Measurements from ENCODE around the gene LITAF. TPM values are rescaled to one million over a fixed set of nuclear protein-coding genes. Genes with fewer than 3 reads are reported as not detected.

Gene LITAF
- total RNA-seq, 1 donor from 2014 or later: 17.2 TPM

DNA sequence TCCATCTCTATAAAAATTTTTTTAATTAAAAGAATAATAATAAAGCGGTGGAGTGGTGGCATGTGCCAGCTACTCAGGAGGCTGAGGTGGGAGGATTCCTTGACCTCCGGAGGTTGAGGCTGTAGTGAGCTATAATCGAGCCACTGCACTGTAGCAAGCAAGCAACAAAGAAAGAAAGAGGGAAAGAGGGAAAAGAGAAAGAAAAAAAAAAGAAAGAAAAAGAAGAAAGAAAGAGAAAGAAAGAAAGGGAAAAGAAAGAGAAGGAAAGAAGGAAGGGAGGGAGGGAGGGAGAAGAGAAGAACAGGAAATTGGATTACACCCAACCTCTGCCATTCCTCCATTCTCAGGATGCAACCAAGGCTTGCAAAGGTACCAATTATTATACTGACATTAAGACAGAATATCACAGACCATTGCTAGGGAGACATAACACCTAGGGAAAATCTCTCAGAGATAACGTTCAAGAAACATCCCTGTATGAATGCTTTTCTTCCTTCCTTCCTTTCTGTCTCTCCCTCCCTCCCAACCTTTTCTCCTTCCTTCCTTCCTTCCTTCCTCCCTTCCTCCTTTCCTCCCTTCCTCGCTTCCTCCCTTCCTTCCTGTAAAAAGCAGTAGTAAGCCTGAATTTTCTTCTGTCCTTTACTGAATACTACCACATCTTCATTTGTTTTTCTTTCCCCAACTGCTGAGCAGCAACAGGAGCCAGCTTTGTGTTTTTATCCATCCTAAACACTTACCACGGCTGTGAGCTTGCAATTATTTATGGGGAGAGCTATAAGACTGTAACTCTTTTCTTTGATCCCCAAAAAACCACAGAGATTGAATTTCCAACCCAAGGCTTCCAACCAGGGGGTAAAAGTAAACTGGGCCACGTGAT is 1.8 kb upstream of the LITAF start:
- no peaks in the 10 kb centered on the region for H3K9me3 ChIP-seq (ENCODE audit: control insufficient read depth in 3 of 3, low read length in 3 of 3)

DNA sequence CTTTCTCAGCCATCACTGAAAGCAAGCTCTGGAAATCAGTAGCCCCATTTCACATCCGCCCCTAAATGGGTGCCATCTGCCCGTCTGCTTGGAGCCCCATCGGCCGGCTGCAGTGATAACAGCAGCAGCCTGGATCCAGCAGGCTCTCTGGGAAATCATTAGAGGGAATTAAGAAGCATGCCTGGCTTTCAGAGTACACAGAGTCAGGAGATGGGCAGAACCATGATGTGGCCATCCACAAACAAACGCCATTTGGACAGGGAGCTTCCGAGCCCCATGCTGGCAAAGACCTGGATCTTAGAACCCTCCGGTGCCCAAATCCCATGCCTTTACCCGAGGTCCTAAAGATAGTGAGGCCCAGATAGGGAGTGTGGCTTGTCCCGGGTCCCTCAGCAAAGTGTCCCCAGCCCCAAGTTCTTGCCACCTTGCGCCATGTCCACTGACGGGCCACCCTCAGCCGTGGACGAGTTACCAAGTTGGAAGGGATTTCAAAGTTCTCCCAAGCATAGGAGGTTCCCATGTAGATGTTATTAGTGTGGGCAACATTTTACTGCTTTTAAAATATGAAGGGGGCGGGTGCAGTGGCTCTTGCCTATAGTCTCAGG is 1.0 kb upstream of the LITAF start:
- H3K9me3 ChIP-seq (ENCODE audit: control insufficient read depth in 3 of 3, low read length in 3 of 3): no peaks in the 10 kb centered on the region
- H3K4me3 ChIP-seq (ENCODE audit: low read length in 3 of 3): peak overlapping the region; percentile 66 to 81 (median 76)
- no peaks in the 10 kb centered on the region for H3K27me3 ChIP-seq (ENCODE audit: control insufficient read depth in 3 of 3, insufficient read depth in 3 of 3, low read length in 3 of 3)
- peaks cover 17 to 37% (median 30%) of the 10 kb centered on the region in 3 donors for H3K4me1 ChIP-seq (ENCODE audit: control insufficient read depth in 3 of 3, insufficient read depth in 3 of 3, low read length in 3 of 3)
- peak overlapping the region in 2 of 3 donors; percentile 76 to 85 for H3K9ac ChIP-seq (ENCODE audit: low read depth in 1 of 3, low read length in 3 of 3)
- H3K27ac ChIP-seq (ENCODE audit: low read depth, low read length): peak overlapping the region; percentile 80
- H3K36me3 ChIP-seq (ENCODE audit: control insufficient read depth in 3 of 3, insufficient read depth in 3 of 3, low read length in 3 of 3): no peaks in the 10 kb centered on the region

More for the DNA sequence above, 1.8 kb upstream of the LITAF start:
- Histone ChIP-seq H3K27ac (ENCODE audit: low read depth, low read length) (no peak overlapping the region), H3K27me3 (ENCODE audit: control insufficient read depth in 3 of 3, insufficient read depth in 3 of 3, low read length in 3 of 3) (no peaks in the 10 kb centered on the region), H3K4me3 (ENCODE audit: low read length in 3 of 3) (no peak overlapping the region), H3K9ac (ENCODE audit: low read depth in 1 of 3, low read length in 3 of 3) (no peak overlapping the region), H3K36me3 (ENCODE audit: control insufficient read depth in 3 of 3, insufficient read depth in 3 of 3, low read length in 3 of 3) (no peaks in the 10 kb centered on the region), H3K4me1 (ENCODE audit: control insufficient read depth in 3 of 3, insufficient read depth in 3 of 3, low read length in 3 of 3) (peaks cover 15 to 31% (median 25%) of the 10 kb centered on the region in 3 donors)

DNA sequence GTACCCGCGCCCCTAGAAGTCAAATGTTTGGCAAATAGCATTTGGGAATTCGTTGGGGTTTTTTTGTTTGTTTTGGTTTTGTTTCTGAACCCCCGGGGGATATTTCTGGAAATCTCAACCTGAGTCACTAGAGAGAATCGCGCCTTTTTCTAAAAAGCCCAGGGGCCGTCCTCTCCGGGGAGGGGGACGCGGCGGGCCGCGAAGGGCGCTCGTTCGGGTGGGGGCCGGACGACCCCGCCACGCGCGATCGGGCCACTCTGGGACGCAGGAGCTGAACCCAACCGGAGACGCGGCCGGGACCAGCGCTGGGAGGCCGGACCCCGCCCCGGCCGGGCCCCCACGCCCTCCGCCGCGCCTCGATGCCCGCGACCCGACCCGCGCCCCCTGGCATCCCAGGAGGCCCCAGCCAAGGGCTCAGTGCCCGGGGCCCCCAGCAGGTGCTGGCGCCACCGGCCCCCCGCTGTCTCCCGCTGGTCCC is 302 bp downstream of the LITAF start:
- H3K27me3 ChIP-seq (ENCODE audit: control insufficient read depth in 3 of 3, insufficient read depth in 3 of 3, low read length in 3 of 3): no peaks in the 10 kb centered on the region
- peak overlapping the region; percentile 55 to 81 (median 66) for H3K4me3 ChIP-seq (ENCODE audit: low read length in 3 of 3)
- peaks cover 17 to 39% (median 34%) of the 10 kb centered on the region in 3 donors for H3K4me1 ChIP-seq (ENCODE audit: control insufficient read depth in 3 of 3, insufficient read depth in 3 of 3, low read length in 3 of 3)
- peak overlapping the region; percentile 77 for H3K27ac ChIP-seq (ENCODE audit: low read depth, low read length)
- H3K9ac ChIP-seq (ENCODE audit: low read depth in 1 of 3, low read length in 3 of 3): peak overlapping the region; percentile 69 to 91 (median 85)
- H3K9me3 ChIP-seq (ENCODE audit: control insufficient read depth in 3 of 3, low read length in 3 of 3): no peaks in the 10 kb centered on the region
- H3K36me3 ChIP-seq (ENCODE audit: control insufficient read depth in 3 of 3, insufficient read depth in 3 of 3, low read length in 3 of 3): no peaks in the 10 kb centered on the region

DNA sequence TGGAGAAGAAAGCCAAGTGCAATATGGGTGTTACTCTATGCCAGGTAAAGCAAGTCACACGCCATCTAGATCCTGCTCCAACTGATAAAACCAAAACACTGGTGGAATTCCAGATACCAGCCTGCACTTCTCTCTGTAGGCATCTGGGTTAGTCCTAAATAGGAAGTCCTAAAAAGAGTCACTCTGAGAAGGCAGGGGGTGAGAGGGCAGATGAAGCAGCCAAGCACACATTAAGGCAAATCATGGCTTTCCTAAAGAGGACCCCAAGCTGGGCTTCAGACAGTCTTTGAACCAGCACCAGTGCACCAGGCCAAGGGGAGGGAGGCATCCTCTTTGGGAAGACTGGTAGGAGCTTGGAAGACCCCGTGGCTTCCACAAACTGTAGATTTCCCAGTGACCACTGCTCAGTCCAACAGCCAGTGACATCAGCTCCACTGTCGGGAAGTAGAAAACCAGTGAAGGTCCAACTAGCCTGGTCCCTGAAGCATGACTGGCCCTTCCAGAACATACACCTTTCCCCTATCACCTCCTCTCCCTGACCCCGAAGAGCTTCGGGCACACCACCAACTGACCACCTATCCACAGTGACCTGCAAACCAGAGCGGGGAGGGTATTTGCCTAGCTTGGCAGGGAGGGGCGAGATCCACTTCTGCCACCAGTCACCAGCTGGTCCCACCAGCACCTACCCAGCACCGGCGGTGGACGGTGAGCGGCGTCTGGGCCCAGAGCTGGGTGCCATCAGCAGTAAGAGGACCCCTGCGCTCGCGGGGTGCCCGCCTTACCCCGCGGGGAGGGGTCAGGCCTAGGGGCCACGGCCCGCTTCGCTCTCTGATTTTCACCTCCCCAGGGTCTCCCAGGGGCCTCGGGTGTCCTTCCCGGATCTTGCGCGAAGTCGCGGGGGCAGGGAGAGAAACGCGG is 1.0 kb downstream of the LITAF start:
- Histone ChIP-seq H3K4me1 (ENCODE audit: control insufficient read depth in 3 of 3, insufficient read depth in 3 of 3, low read length in 3 of 3) (peaks cover 17 to 39% (median 34%) of the 10 kb centered on the region in 3 donors), H3K9ac (ENCODE audit: low read depth in 1 of 3, low read length in 3 of 3) (peak overlapping the region; percentile 69 to 91 (median 85)), H3K36me3 (ENCODE audit: control insufficient read depth in 3 of 3, insufficient read depth in 3 of 3, low read length in 3 of 3) (no peaks in the 10 kb centered on the region), H3K27ac (ENCODE audit: low read depth, low read length) (peak overlapping the region; percentile 77), H3K27me3 (ENCODE audit: control insufficient read depth in 3 of 3, insufficient read depth in 3 of 3, low read length in 3 of 3) (no peaks in the 10 kb centered on the region), H3K9me3 (ENCODE audit: control insufficient read depth in 3 of 3, low read length in 3 of 3) (no peaks in the 10 kb centered on the region), H3K4me3 (ENCODE audit: low read length in 3 of 3) (peak overlapping the region; percentile 55 to 81 (median 66))

- Histone ChIP-seq H3K27ac (ENCODE audit: low read depth, low read length) (peak overlapping the region; percentile 77), H3K9ac (ENCODE audit: low read depth in 1 of 3, low read length in 3 of 3) (no peak overlapping the region), H3K36me3 (ENCODE audit: control insufficient read depth in 3 of 3, insufficient read depth in 3 of 3, low read length in 3 of 3) (no peaks in the 10 kb centered on the region), H3K27me3 (ENCODE audit: control insufficient read depth in 3 of 3, insufficient read depth in 3 of 3, low read length in 3 of 3) (no peaks in the 10 kb centered on the region), H3K4me1 (ENCODE audit: control insufficient read depth in 3 of 3, insufficient read depth in 3 of 3, low read length in 3 of 3) (peaks cover 17 to 39% (median 34%) of the 10 kb centered on the region in 3 donors), H3K4me3 (ENCODE audit: low read length in 3 of 3) (peak overlapping the region; percentile 4 to 29 (median 6)), H3K9me3 (ENCODE audit: control insufficient read depth in 3 of 3, low read length in 3 of 3) (no peaks in the 10 kb centered on the region)
Observed at GRCh38 chr16:11583889-11584565, 2.7 kb downstream of the LITAF start.

GRCh38 chr16:11583166-11583565 is 3.6 kb downstream of the LITAF start:
- no peak overlapping the region for H3K27ac ChIP-seq (ENCODE audit: low read depth, low read length)
- peaks cover 17 to 39% (median 34%) of the 10 kb centered on the region in 3 donors for H3K4me1 ChIP-seq (ENCODE audit: control insufficient read depth in 3 of 3, insufficient read depth in 3 of 3, low read length in 3 of 3)
- H3K36me3 ChIP-seq (ENCODE audit: control insufficient read depth in 3 of 3, insufficient read depth in 3 of 3, low read length in 3 of 3): no peaks in the 10 kb centered on the region
- H3K4me3 ChIP-seq (ENCODE audit: low read length in 3 of 3): no peak overlapping the region
- H3K9ac ChIP-seq (ENCODE audit: low read depth in 1 of 3, low read length in 3 of 3): no peak overlapping the region
- H3K9me3 ChIP-seq (ENCODE audit: control insufficient read depth in 3 of 3, low read length in 3 of 3): no peaks in the 10 kb centered on the region
- no peaks in the 10 kb centered on the region for H3K27me3 ChIP-seq (ENCODE audit: control insufficient read depth in 3 of 3, insufficient read depth in 3 of 3, low read length in 3 of 3)

- Histone ChIP-seq H3K27me3 (ENCODE audit: control insufficient read depth in 3 of 3, insufficient read depth in 3 of 3, low read length in 3 of 3) (no peaks in the 10 kb centered on the region), H3K9ac (ENCODE audit: low read depth in 1 of 3, low read length in 3 of 3) (no peak overlapping the region), H3K4me3 (ENCODE audit: low read length in 3 of 3) (no peak overlapping the region), H3K27ac (ENCODE audit: low read depth, low read length) (no peak overlapping the region), H3K36me3 (ENCODE audit: control insufficient read depth in 3 of 3, insufficient read depth in 3 of 3, low read length in 3 of 3) (no peaks in the 10 kb centered on the region), H3K9me3 (ENCODE audit: control insufficient read depth in 3 of 3, low read length in 3 of 3) (no peaks in the 10 kb centered on the region), H3K4me1 (ENCODE audit: control insufficient read depth in 3 of 3, insufficient read depth in 3 of 3, low read length in 3 of 3) (peaks cover 13 to 34% (median 31%) of the 10 kb centered on the region in 3 donors)
Observed at GRCh38 chr16:11582157-11582814, 4.4 kb downstream of the LITAF start.

DNA sequence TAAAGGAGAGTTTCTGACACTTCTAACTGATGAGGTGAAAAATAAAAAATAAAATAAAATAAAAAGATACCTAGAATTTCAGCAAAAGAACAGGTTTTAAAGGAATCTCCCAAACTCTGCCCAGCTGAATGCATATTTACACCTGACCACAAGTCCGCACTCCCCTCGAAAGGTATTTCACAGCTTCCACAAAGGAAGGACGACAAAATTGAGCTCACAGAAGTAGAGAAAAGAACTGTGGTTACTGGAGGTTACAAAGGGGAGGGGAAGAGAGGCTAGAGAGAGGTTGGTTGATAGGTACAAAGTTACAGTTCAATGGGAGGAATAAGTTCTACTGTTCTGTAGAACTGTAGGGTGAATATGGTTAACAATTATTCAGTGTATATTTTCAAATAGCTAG is 5.0 kb downstream of the LITAF start:
- Histone ChIP-seq H3K4me3 (ENCODE audit: low read length in 3 of 3) (no peak overlapping the region), H3K4me1 (ENCODE audit: control insufficient read depth in 3 of 3, insufficient read depth in 3 of 3, low read length in 3 of 3) (peaks cover 13 to 38% (median 34%) of the 10 kb centered on the region in 3 donors)

More for the DNA sequence above, 5.0 kb downstream of the LITAF start:
- Histone ChIP-seq H3K36me3 (ENCODE audit: control insufficient read depth in 3 of 3, insufficient read depth in 3 of 3, low read length in 3 of 3) (no peaks in the 10 kb centered on the region), H3K27me3 (ENCODE audit: control insufficient read depth in 3 of 3, insufficient read depth in 3 of 3, low read length in 3 of 3) (no peaks in the 10 kb centered on the region), H3K27ac (ENCODE audit: low read depth, low read length) (no peak overlapping the region), H3K9ac (ENCODE audit: low read depth in 1 of 3, low read length in 3 of 3) (no peak overlapping the region), H3K9me3 (ENCODE audit: control insufficient read depth in 3 of 3, low read length in 3 of 3) (no peaks in the 10 kb centered on the region)
